SK-N-SH (cell line): Measurements from ENCODE around the gene ICAM5. TPM values are rescaled to one million over a fixed set of nuclear protein-coding genes. Genes with fewer than 3 reads are reported as not detected.

Experiments used
- CTCF ChIA-PET: fragments of 300-600, 350-600 bp; formaldehyde crosslinking; extraction: SDS; loops from one replicate; lab custom pipeline; 2021; lab: Yijun Ruan, JAX
- POLR2A ChIA-PET: fragments of 350-600 bp; sonication (Branson Sonifier 250); formaldehyde crosslinking; extraction: SDS; loops from one replicate; lab custom pipeline; 2020; ENCODE audit warnings: antibody characterized with exemption, inconsistent platforms; lab: Yijun Ruan, JAX
- DNase-seq: peaks from one replicate; pipeline ENCODE4 v3.0.0; 2012
- H2AFZ ChIP-seq: fragments of 200-600 bp; sonication (generic); 2 replicates; pipeline ENCODE4 v1.8.1; 2016; ENCODE audit warnings: antibody characterized with exemption, mild to moderate bottlenecking, low read depth
- H3F3A ChIP-seq: fragments of 200-600 bp; sonication (generic); replicated peaks from 2 replicates; pipeline ENCODE3; 2016; ENCODE audit warnings: antibody characterized with exemption, mild to moderate bottlenecking; ENCODE audit not compliant: insufficient read depth
- H3K27ac ChIP-seq, 2 experiments: fragments of 200-500 bp in 1 of 2; fragments of 200-600 bp in 1 of 2; sonication (Bioruptor generic) in 1 of 2; sonication (generic), shearing (Covaris generic) in 1 of 2; 2 replicates each; pipeline versions ENCODE4 v1.5.1 to v1.6.1; 2014 to 2016; ENCODE audit warnings: low read depth in 2 of 2, inconsistent platforms in 1 of 2, low read length in 1 of 2, mild to moderate bottlenecking in 1 of 2, mixed read lengths in 1 of 2
- H3K27me3 ChIP-seq: fragments of 200-600 bp; sonication (generic), shearing (Covaris generic); 2 replicates; pipeline ENCODE4 v1.6.1; 2016; ENCODE audit warnings: mixed run types; ENCODE audit not compliant: insufficient read depth
- H3K36me3 ChIP-seq, 2 experiments: fragments of 200-500 bp in 1 of 2; fragments of 200-600 bp in 1 of 2; sonication (Bioruptor generic) in 1 of 2; sonication (generic) in 1 of 2; replicated peaks in 1 of 2; 2 replicates each; pipeline versions ENCODE3 to v1.5.1; 2014 to 2016; ENCODE audit warnings: low read length in 1 of 2, mild to moderate bottlenecking in 1 of 2; ENCODE audit not compliant: insufficient read depth in 2 of 2, control insufficient read depth in 1 of 2
- H3K4me1 ChIP-seq, 2 experiments: fragments of 200-500 bp in 1 of 2; fragments of 200-600 bp in 1 of 2; sonication (Bioruptor generic) in 1 of 2; sonication (generic), shearing (Covaris generic) in 1 of 2; 2 replicates each; pipeline versions ENCODE4 v1.5.1 to v1.6.1; 2014 to 2016; ENCODE audit warnings: low read depth in 1 of 2, low read length in 1 of 2, mixed run types in 1 of 2; ENCODE audit not compliant: insufficient read depth in 2 of 2, control insufficient read depth in 1 of 2
- H3K4me2 ChIP-seq: fragments of 200-600 bp; sonication (generic), shearing (Covaris generic); 2 replicates; pipeline ENCODE4 v1.6.1; 2017; ENCODE audit warnings: mixed run types
- H3K4me3 ChIP-seq, 2 experiments: fragments of 200-500 bp in 1 of 2; fragments of 200-600 bp in 1 of 2; sonication (Bioruptor generic) in 1 of 2; sonication (generic), shearing (Covaris generic) in 1 of 2; 2 replicates each; pipeline versions ENCODE4 v1.5.1 to v1.8.1; 2014 to 2016; ENCODE audit warnings: low read depth in 2 of 2, inconsistent platforms in 1 of 2, low read length in 1 of 2, mild to moderate bottlenecking in 1 of 2, mixed read lengths in 1 of 2, moderate library complexity in 1 of 2
- H3K79me2 ChIP-seq: fragments of 200-600 bp; sonication (generic); 2 replicates; pipeline ENCODE4 v1.8.1; 2017; ENCODE audit warnings: mild to moderate bottlenecking; ENCODE audit not compliant: insufficient read depth
- H3K9ac ChIP-seq: fragments of 200-600 bp; sonication (generic); 2 replicates; pipeline ENCODE4 v1.6.1; 2017; ENCODE audit warnings: mixed run types
- H3K9me2 ChIP-seq: fragments of 200-600 bp; sonication (generic); 2 replicates; pipeline ENCODE4 v1.6.1; 2017; ENCODE audit warnings: mixed run types
- H3K9me3 ChIP-seq: fragments of 200-600 bp; sonication (generic); 2 replicates; pipeline ENCODE4 v1.6.1; 2017; ENCODE audit warnings: mixed run types, mild to moderate bottlenecking, moderate library complexity
- H4K20me1 ChIP-seq: fragments of 200-600 bp; sonication (generic); 2 replicates; pipeline ENCODE4 v1.6.1; 2017; ENCODE audit warnings: mild to moderate bottlenecking, mixed run types; ENCODE audit not compliant: insufficient read depth
- ELF1 ChIP-seq: IDR thresholded peaks from 2 replicates; pipeline ENCODE4 v1.4.0; 2012
- EZH2phosphoT487 ChIP-seq: fragments of 200-600 bp; sonication (generic); IDR thresholded peaks from 2 replicates; pipeline ENCODE4 v1.6.1; 2017; ENCODE audit warnings: low read depth, mixed run types, mild to moderate bottlenecking, antibody characterized with exemption, moderate library complexity, borderline replicate concordance
- FOSL2 ChIP-seq: IDR thresholded peaks from 2 replicates; pipeline ENCODE4 v1.4.0; 2012; ENCODE audit warnings: low read depth, mild to moderate bottlenecking, moderate library complexity, borderline replicate concordance
- FOXJ3 ChIP-seq: sonication (generic); formaldehyde crosslinking; IDR thresholded peaks from 2 replicates; pipeline ENCODE4 v1.5.1; 2020; ENCODE audit warnings: mild to moderate bottlenecking, missing genetic modification reagents
- GATA2 ChIP-seq: sonication (generic); formaldehyde crosslinking; IDR thresholded peaks from 2 replicates; pipeline ENCODE4 v1.5.0; 2020; ENCODE audit warnings: mild to moderate bottlenecking, missing genetic modification reagents
- MEF2A ChIP-seq: IDR thresholded peaks from 2 replicates; pipeline ENCODE4 v1.4.0; 2012; ENCODE audit warnings: low read depth, borderline replicate concordance
- PBX3 ChIP-seq: IDR thresholded peaks from 2 replicates; pipeline ENCODE4; 2012
- POLR2AphosphoS5 ChIP-seq: IDR thresholded peaks from 2 replicates; pipeline ENCODE4 v1.6.1; 2012; ENCODE audit warnings: low read depth, low read length
- RCOR1 ChIP-seq: fragments of 150-350 bp; IDR thresholded peaks from 2 replicates; pipeline ENCODE4 v1.6.1; 2017; ENCODE audit warnings: antibody characterized with exemption, low read length
- RFX5 ChIP-seq: IDR thresholded peaks from 2 replicates; pipeline ENCODE4 v1.6.1; 2012; ENCODE audit warnings: mild to moderate bottlenecking, improper control_type of control experiment, low read length
- SIN3A ChIP-seq: IDR thresholded peaks from 2 replicates; pipeline ENCODE4 v1.6.1; 2012; ENCODE audit warnings: low read depth, mild to moderate bottlenecking, low read length, moderate library complexity, borderline replicate concordance
- SMC3 ChIP-seq: IDR thresholded peaks from 2 replicates; pipeline ENCODE4 v1.6.1; 2012; ENCODE audit warnings: low read depth, low read length, improper control_type of control experiment
- TAF1 ChIP-seq: IDR thresholded peaks from 2 replicates; pipeline ENCODE4 v1.6.1; 2012; ENCODE audit warnings: low read depth, mild to moderate bottlenecking, low read length, moderate library complexity, borderline replicate concordance
- TCF12 ChIP-seq: IDR thresholded peaks from 2 replicates; pipeline ENCODE4 v1.4.0; 2012
- USF1 ChIP-seq: IDR thresholded peaks from 2 replicates; pipeline ENCODE4 v1.4.0; 2012; ENCODE audit warnings: low read depth, borderline replicate concordance
- USF2 ChIP-seq: fragments of 150-350 bp; IDR thresholded peaks from 2 replicates; pipeline ENCODE4 v1.6.1; 2017; ENCODE audit warnings: antibody characterized with exemption, low read length, low read depth, borderline replicate concordance
- YY1 ChIP-seq: IDR thresholded peaks from 2 replicates; pipeline ENCODE4 v1.4.0; 2012; ENCODE audit warnings: low read depth, mild to moderate bottlenecking
- WGBS: methylation state at CpG from one replicate; pipeline ENCODE4 v1.1.6; 2017; ENCODE audit warnings: low lambda C conversion rate; 5-methylcytosine and 5-hydroxymethylcytosine counted together
- polyA plus RNA-seq, 3 experiments: library from polyadenylated mRNA; depleted of rRNA; stranded (reverse); fragments of >200 nt; gene quantifications; 2 replicates each; pipeline ENCODE4 v1.2.3, GENCODE V29; 2012
- TF ChIP-seq, protein P1 (sequence below): IDR thresholded peaks from 2 replicates; pipeline ENCODE4 v1.4.0; 2012; ENCODE audit warnings: low read depth
- TF ChIP-seq, protein P2 (sequence below): IDR thresholded peaks from 2 replicates; pipeline ENCODE4 v1.6.1; 2012; ENCODE audit warnings: mild to moderate bottlenecking, low read depth, low read length, moderate library complexity

ICAM5 gene
- polyA plus RNA-seq, 1 of the 3 experiments (the other 2 are of a cell fraction) = 5.2 TPM

- peak overlapping the region; percentile 73; the same call in 1 of the 2 replicates for H2AFZ ChIP-seq
- no peaks in the 10 kb centered on the region for H3K36me3 ChIP-seq
- no peak overlapping the region for H3K9ac ChIP-seq
- H3K4me1 ChIP-seq = peaks cover 0 to 4% of the 10 kb centered on the region in 2 experiments; a peak in 2 of 4 replicates
- H3K4me3 ChIP-seq = peak overlapping the region; percentile 26 to 27; a peak in 3 of 4 replicates
- H3K4me2 ChIP-seq = peak overlapping the region; percentile 59
- no peaks in the 10 kb centered on the region for H3K27me3 ChIP-seq
- no peaks in the 10 kb centered on the region for H3K9me3 ChIP-seq
- H3K27ac ChIP-seq = no peak overlapping the region
- no peaks in the 10 kb centered on the region for H3K79me2 ChIP-seq
- ChIA-PET POLR2A (interaction anchor here (1.3 to 1.4 kb wide), 3 partner anchors 12 to 119 kb away, joined by 3 to 10 read pairs (median 4); no protein-coding TSS in a partner anchor), CTCF (interaction anchor here (0.7 to 17.2 kb wide), 23 partner anchors 10 to 243 kb away, joined by 3 to 596 read pairs (median 8); partner anchors contain the start of genes CDC37, FDX2, ICAM4 and ICAM5)
- 25% methylated on average over 26 of the region's 37 CpGs for WGBS
- peaks cover 2% of the 10 kb centered on the region for H3F3A ChIP-seq
- no peaks in the 10 kb centered on the region for H3K9me2 ChIP-seq
- DNase-seq = peak; percentile 39
- no peaks in the 10 kb centered on the region for H4K20me1 ChIP-seq
- TF ChIP-seq RFX5 (no peak), FOXJ3 (CRISPR knock-in tag) (no peak), TCF12 (no peak), YY1 (no peak), USF2 (no peak), GATA2 (CRISPR knock-in tag) (no peak), POLR2AphosphoS5 (no peak), RCOR1 (no peak), ELF1 (no peak), EZH2phosphoT487 (no peak), SMC3 (no peak), TAF1 (no peak), USF1 (no peak), FOSL2 (no peak), SIN3A (no peak), PBX3 (no peak), MEF2A (no peak)
- TF ChIP-seq, protein P1, sequence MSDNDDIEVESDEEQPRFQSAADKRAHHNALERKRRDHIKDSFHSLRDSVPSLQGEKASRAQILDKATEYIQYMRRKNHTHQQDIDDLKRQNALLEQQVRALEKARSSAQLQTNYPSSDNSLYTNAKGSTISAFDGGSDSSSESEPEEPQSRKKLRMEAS = no peak
- TF ChIP-seq, protein P2, sequence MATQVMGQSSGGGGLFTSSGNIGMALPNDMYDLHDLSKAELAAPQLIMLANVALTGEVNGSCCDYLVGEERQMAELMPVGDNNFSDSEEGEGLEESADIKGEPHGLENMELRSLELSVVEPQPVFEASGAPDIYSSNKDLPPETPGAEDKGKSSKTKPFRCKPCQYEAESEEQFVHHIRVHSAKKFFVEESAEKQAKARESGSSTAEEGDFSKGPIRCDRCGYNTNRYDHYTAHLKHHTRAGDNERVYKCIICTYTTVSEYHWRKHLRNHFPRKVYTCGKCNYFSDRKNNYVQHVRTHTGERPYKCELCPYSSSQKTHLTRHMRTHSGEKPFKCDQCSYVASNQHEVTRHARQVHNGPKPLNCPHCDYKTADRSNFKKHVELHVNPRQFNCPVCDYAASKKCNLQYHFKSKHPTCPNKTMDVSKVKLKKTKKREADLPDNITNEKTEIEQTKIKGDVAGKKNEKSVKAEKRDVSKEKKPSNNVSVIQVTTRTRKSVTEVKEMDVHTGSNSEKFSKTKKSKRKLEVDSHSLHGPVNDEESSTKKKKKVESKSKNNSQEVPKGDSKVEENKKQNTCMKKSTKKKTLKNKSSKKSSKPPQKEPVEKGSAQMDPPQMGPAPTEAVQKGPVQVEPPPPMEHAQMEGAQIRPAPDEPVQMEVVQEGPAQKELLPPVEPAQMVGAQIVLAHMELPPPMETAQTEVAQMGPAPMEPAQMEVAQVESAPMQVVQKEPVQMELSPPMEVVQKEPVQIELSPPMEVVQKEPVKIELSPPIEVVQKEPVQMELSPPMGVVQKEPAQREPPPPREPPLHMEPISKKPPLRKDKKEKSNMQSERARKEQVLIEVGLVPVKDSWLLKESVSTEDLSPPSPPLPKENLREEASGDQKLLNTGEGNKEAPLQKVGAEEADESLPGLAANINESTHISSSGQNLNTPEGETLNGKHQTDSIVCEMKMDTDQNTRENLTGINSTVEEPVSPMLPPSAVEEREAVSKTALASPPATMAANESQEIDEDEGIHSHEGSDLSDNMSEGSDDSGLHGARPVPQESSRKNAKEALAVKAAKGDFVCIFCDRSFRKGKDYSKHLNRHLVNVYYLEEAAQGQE = no peak
Observed at GRCh38 chr19:10270180-10270615, 19.6 kb upstream of the ICAM5 start.
